ENCODE measurements around the gene PPTC7. TPM values are rescaled to one million over a fixed set of nuclear protein-coding genes. Genes with fewer than 3 reads are reported as not detected.

Gene PPTC7
- total and polyA plus RNA-seq, 10 of the 15 experiments (the other 5 are each of a cell fraction or from before 2014, with no cell fraction given) = 4.0 to 69.6 (median 12.3) TPM

DNA sequence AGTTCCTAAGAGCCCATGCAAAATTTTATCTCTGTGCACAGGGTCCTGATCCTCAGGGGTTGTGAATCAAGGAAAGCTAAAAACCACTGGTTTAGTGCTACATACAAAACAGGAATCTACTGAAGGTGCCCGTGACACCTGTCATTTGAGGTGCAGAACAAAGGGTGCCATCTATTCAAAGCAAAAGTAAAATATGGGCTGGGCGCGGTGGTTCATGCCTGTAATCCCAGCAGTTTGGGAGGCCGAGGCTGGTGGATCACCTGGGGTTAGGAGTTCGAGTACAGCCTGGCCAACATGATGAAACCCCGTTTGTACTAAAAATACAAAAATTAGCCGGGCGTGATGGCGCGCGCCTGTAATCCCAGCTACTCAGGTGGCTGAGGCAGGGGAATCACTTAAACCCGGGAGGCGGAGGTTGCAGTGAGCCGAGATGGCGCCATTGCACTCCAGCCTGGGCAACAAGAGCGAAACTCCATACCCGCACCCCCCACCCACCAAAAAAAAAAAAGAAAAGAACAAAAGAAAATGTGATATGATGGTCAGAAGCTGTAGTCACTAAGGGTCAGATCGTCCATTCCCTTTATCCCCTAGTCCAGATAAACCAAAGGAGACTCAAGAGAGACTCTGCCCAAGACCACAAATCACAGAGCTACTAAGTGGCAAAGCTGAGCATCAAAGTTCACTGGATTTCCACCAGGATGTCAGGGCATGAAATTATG, 3.4 kb downstream of the PPTC7 start (continued):
- TF ChIP-seq, protein P1, sequence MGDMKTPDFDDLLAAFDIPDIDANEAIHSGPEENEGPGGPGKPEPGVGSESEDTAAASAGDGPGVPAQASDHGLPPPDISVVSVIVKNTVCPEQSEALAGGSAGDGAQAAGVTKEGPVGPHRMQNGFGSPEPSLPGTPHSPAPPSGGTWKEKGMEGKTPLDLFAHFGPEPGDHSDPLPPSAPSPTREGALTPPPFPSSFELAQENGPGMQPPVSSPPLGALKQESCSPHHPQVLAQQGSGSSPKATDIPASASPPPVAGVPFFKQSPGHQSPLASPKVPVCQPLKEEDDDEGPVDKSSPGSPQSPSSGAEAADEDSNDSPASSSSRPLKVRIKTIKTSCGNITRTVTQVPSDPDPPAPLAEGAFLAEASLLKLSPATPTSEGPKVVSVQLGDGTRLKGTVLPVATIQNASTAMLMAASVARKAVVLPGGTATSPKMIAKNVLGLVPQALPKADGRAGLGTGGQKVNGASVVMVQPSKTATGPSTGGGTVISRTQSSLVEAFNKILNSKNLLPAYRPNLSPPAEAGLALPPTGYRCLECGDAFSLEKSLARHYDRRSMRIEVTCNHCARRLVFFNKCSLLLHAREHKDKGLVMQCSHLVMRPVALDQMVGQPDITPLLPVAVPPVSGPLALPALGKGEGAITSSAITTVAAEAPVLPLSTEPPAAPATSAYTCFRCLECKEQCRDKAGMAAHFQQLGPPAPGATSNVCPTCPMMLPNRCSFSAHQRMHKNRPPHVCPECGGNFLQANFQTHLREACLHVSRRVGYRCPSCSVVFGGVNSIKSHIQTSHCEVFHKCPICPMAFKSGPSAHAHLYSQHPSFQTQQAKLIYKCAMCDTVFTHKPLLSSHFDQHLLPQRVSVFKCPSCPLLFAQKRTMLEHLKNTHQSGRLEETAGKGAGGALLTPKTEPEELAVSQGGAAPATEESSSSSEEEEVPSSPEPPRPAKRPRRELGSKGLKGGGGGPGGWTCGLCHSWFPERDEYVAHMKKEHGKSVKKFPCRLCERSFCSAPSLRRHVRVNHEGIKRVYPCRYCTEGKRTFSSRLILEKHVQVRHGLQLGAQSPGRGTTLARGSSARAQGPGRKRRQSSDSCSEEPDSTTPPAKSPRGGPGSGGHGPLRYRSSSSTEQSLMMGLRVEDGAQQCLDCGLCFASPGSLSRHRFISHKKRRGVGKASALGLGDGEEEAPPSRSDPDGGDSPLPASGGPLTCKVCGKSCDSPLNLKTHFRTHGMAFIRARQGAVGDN (IDR thresholded peaks at IDR 0.05) = no peak
- TF ChIP-seq RB1 (IDR thresholded peaks at IDR 0.05; ENCODE audit: borderline replicate concordance) = no peak
- no peak for TF ChIP-seq FOS (IDR thresholded peaks at IDR 0.05; ENCODE audit: borderline replicate concordance, extremely low read depth, insufficient read length)
- peak; percentile 17 for TF ChIP-seq HDGF (IDR thresholded peaks at IDR 0.05)
- TF ChIP-seq, protein P2, sequence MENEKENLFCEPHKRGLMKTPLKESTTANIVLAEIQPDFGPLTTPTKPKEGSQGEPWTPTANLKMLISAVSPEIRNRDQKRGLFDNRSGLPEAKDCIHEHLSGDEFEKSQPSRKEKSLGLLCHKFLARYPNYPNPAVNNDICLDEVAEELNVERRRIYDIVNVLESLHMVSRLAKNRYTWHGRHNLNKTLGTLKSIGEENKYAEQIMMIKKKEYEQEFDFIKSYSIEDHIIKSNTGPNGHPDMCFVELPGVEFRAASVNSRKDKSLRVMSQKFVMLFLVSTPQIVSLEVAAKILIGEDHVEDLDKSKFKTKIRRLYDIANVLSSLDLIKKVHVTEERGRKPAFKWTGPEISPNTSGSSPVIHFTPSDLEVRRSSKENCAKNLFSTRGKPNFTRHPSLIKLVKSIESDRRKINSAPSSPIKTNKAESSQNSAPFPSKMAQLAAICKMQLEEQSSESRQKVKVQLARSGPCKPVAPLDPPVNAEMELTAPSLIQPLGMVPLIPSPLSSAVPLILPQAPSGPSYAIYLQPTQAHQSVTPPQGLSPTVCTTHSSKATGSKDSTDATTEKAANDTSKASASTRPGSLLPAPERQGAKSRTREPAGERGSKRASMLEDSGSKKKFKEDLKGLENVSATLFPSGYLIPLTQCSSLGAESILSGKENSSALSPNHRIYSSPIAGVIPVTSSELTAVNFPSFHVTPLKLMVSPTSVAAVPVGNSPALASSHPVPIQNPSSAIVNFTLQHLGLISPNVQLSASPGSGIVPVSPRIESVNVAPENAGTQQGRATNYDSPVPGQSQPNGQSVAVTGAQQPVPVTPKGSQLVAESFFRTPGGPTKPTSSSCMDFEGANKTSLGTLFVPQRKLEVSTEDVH (IDR thresholded peaks at IDR 0.05; ENCODE audit: low read depth, partially characterized antibody) = no peak
- TF ChIP-seq RUNX3 (IDR thresholded peaks at IDR 0.05; ENCODE audit: low read length) = 0 out of 2 replicates have a peak, but pooled peaks have one; percentile 4
- no peak for TF ChIP-seq SUPT20H (IDR thresholded peaks at IDR 0.05; ENCODE audit: borderline replicate concordance, control insufficient read depth, low read depth, low read length)
- TF ChIP-seq, protein P3, sequence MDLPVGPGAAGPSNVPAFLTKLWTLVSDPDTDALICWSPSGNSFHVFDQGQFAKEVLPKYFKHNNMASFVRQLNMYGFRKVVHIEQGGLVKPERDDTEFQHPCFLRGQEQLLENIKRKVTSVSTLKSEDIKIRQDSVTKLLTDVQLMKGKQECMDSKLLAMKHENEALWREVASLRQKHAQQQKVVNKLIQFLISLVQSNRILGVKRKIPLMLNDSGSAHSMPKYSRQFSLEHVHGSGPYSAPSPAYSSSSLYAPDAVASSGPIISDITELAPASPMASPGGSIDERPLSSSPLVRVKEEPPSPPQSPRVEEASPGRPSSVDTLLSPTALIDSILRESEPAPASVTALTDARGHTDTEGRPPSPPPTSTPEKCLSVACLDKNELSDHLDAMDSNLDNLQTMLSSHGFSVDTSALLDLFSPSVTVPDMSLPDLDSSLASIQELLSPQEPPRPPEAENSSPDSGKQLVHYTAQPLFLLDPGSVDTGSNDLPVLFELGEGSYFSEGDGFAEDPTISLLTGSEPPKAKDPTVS (IDR thresholded peaks at IDR 0.05; ENCODE audit: low read depth, low read length) = no peak
- TF ChIP-seq, protein P4, sequence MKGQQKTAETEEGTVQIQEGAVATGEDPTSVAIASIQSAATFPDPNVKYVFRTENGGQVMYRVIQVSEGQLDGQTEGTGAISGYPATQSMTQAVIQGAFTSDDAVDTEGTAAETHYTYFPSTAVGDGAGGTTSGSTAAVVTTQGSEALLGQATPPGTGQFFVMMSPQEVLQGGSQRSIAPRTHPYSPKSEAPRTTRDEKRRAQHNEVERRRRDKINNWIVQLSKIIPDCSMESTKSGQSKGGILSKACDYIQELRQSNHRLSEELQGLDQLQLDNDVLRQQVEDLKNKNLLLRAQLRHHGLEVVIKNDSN (IDR thresholded peaks at IDR 0.05; ENCODE audit: borderline replicate concordance, extremely low read length, insufficient read depth, low read depth, low read length) = no peak
- peak; percentile 38; the same call in 1 of the 2 replicates for TF ChIP-seq ZNF384 (IDR thresholded peaks at IDR 0.05; ENCODE audit: borderline replicate concordance, low read depth, low read length)
- no peak for TF ChIP-seq MTA2 (IDR thresholded peaks at IDR 0.05; ENCODE audit: low read depth)
- no peak for TF ChIP-seq RELA (IDR thresholded peaks at IDR 0.05; ENCODE audit: borderline replicate concordance, partially characterized antibody)
- TF ChIP-seq NBN (IDR thresholded peaks at IDR 0.05) = peak; percentile 64; the same call in 1 of the 2 replicates
- TF ChIP-seq DPF2 (IDR thresholded peaks at IDR 0.05) = no peak
- no peak for TF ChIP-seq FOXK2 (IDR thresholded peaks at IDR 0.05)
- TF ChIP-seq YY1 (IDR thresholded peaks at IDR 0.05; ENCODE audit: low read depth, low read length) = peak; percentile 27; the same call in 1 of the 2 replicates
- TF ChIP-seq, protein P5, sequence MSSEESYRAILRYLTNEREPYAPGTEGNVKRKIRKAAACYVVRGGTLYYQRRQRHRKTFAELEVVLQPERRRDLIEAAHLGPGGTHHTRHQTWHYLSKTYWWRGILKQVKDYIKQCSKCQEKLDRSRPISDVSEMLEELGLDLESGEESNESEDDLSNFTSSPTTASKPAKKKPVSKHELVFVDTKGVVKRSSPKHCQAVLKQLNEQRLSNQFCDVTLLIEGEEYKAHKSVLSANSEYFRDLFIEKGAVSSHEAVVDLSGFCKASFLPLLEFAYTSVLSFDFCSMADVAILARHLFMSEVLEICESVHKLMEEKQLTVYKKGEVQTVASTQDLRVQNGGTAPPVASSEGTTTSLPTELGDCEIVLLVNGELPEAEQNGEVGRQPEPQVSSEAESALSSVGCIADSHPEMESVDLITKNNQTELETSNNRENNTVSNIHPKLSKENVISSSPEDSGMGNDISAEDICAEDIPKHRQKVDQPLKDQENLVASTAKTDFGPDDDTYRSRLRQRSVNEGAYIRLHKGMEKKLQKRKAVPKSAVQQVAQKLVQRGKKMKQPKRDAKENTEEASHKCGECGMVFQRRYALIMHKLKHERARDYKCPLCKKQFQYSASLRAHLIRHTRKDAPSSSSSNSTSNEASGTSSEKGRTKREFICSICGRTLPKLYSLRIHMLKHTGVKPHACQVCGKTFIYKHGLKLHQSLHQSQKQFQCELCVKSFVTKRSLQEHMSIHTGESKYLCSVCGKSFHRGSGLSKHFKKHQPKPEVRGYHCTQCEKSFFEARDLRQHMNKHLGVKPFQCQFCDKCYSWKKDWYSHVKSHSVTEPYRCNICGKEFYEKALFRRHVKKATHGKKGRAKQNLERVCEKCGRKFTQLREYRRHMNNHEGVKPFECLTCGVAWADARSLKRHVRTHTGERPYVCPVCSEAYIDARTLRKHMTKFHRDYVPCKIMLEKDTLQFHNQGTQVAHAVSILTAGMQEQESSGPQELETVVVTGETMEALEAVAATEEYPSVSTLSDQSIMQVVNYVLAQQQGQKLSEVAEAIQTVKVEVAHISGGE (CRISPR knock-in tag; IDR thresholded peaks at IDR 0.05) = no peak

All from GM12878 (cell line).